Measurements from ENCODE around the gene ELF1. TPM values are rescaled to one million over a fixed set of nuclear protein-coding genes. Genes with fewer than 3 reads are reported as not detected.
A peak's percentile ranks its signal among the peaks of the same experiment; 100 is the strongest.

Gene ELF1
- total RNA-seq, 3 donors from 2014 or later (not counting 1 experiment from before 2014, with no cell fraction given) = 174 to 216 (median 193) TPM

DNA sequence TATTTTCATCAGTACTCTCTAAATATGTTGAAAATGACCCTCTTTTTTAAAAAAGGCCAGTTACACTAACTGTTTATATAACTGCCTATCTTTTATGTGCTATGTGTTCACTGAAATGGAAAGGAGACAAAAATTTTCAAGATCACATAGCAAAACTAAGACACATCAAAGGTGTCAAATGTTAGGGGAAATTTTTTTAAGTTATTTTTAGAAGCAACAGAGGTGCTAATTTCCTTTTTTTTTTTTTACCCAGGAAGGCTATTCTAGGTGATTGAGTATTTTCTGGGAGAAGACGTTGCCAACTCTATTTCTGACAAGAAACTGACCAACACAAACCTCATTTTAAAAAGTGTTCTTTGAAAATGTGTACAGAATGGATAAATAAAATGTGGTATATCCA, 45.7 kb downstream of the ELF1 start:
- H3K9me3 Mint-ChIP-seq = no peaks in the 10 kb centered on the region
- DNase-seq = peak in 1 of 2 donors; percentile 47
- TF ChIP-seq CTCF (IDR thresholded peaks at IDR 0.05) = no peak
- peak; percentile 35 to 51 (median 46) for ATAC-seq
- no peaks in the 10 kb centered on the region for H3K27me3 ChIP-seq (ENCODE audit: control insufficient read depth, insufficient read depth, low read length)
- peaks cover 94 to 96% of the 10 kb centered on the region in 2 donors for H3K4me1 Mint-ChIP-seq
- no peaks in the 10 kb centered on the region for H3K36me3 Mint-ChIP-seq
- H3K4me3 Mint-ChIP-seq = peak overlapping the region; percentile 52
- H3K9me3 ChIP-seq (ENCODE audit: control insufficient read depth, insufficient read depth, low read length) = no peaks in the 10 kb centered on the region
- intact Hi-C loops (cut with micrococcal nuclease) = no loop called here
- no peaks in the 10 kb centered on the region for H3K27me3 Mint-ChIP-seq (ENCODE audit: low read depth in 2 of 2)
- H3K4me3 ChIP-seq (ENCODE audit: low read length) = no peak overlapping the region
- H3K27ac ChIP-seq (ENCODE audit: low read length) = peak overlapping the region; percentile 47
- H3K27ac Mint-ChIP-seq = peak overlapping the region; percentile 76 to 93
- no CpG with 5 or more reads among the region's 1 CpG for WGBS (ENCODE audit: insufficient coverage)
- peaks cover 36% of the 10 kb centered on the region for H3K4me1 ChIP-seq (ENCODE audit: control insufficient read depth, insufficient read depth, low read length)
- H3K36me3 ChIP-seq (ENCODE audit: control insufficient read depth, insufficient read depth, low read length) = peaks cover 4% of the 10 kb centered on the region

GRCh38 chr13:40971321-40971720, 47.8 kb downstream of the ELF1 start:
- Mint-ChIP-seq H3K27me3 (ENCODE audit: low read depth in 2 of 2) (no peaks in the 10 kb centered on the region), H3K4me1 (peaks cover 94 to 96% of the 10 kb centered on the region in 2 donors), H3K4me3 (peak overlapping the region; percentile 59), H3K9me3 (no peaks in the 10 kb centered on the region), H3K27ac (peak overlapping the region; percentile 76 to 93), H3K36me3 (no peaks in the 10 kb centered on the region)
- Histone ChIP-seq H3K27me3 (ENCODE audit: control insufficient read depth, insufficient read depth, low read length) (no peaks in the 10 kb centered on the region), H3K9me3 (ENCODE audit: control insufficient read depth, insufficient read depth, low read length) (no peaks in the 10 kb centered on the region), H3K27ac (ENCODE audit: low read length) (no peak overlapping the region), H3K4me3 (ENCODE audit: low read length) (no peak overlapping the region), H3K4me1 (ENCODE audit: control insufficient read depth, insufficient read depth, low read length) (peaks cover 32% of the 10 kb centered on the region), H3K36me3 (ENCODE audit: control insufficient read depth, insufficient read depth, low read length) (peaks cover 4% of the 10 kb centered on the region)
- ATAC-seq (no peak), DNase-seq (no peak)
- 78% methylated on average over 4 of the region's 4 CpGs for WGBS (ENCODE audit: insufficient coverage)
- intact Hi-C loops (cut with micrococcal nuclease) = no loop called here
- no peak for TF ChIP-seq CTCF (IDR thresholded peaks at IDR 0.05)

DNA sequence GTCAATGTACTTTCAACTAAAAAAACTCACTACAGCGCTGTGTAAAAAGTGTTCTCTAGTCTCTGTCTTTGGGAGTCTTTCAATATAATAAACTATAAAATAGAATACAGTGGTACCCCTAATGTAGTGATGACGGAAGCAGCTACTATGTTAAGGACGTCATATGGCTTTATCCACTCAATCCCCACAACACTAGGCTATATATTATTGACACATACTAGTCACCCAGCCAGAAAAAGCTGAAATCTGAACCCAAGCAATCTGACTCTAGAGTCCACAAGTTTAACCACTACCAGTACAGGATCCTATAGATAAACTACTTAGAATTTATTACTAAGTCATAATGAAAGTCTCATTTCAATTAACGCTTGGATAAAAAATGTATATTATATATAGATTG, 48.3 kb downstream of the ELF1 start:
- no peaks in the 10 kb centered on the region for H3K9me3 Mint-ChIP-seq
- Histone ChIP-seq H3K27ac (ENCODE audit: low read length) (no peak overlapping the region), H3K4me3 (ENCODE audit: low read length) (no peak overlapping the region), H3K9me3 (ENCODE audit: control insufficient read depth, insufficient read depth, low read length) (no peaks in the 10 kb centered on the region), H3K36me3 (ENCODE audit: control insufficient read depth, insufficient read depth, low read length) (no peaks in the 10 kb centered on the region), H3K4me1 (ENCODE audit: control insufficient read depth, insufficient read depth, low read length) (peaks cover 30% of the 10 kb centered on the region), H3K27me3 (ENCODE audit: control insufficient read depth, insufficient read depth, low read length) (no peaks in the 10 kb centered on the region)
- peaks cover 94 to 96% of the 10 kb centered on the region in 2 donors for H3K4me1 Mint-ChIP-seq
- no peaks in the 10 kb centered on the region for H3K36me3 Mint-ChIP-seq
- TF ChIP-seq CTCF (IDR thresholded peaks at IDR 0.05) = no peak
- 74% methylated on average over 2 of the region's 4 CpGs for WGBS (ENCODE audit: insufficient coverage)
- DNase-seq = no peak
- H3K27ac Mint-ChIP-seq = peak overlapping the region; percentile 8 to 89
- H3K27me3 Mint-ChIP-seq (ENCODE audit: low read depth in 2 of 2) = no peaks in the 10 kb centered on the region
- ATAC-seq = no peak
- intact Hi-C loops (cut with micrococcal nuclease) = no loop called here
- no peak overlapping the region for H3K4me3 Mint-ChIP-seq

All from natural killer cell (primary cell).